Measurements from ENCODE around the gene ANKRD11. TPM values are rescaled to one million over a fixed set of nuclear protein-coding genes. Genes with fewer than 3 reads are reported as not detected.

Gene ANKRD11
- total RNA-seq, 4 donors from 2014 or later: 75.6 to 183 (median 108) TPM

DNA sequence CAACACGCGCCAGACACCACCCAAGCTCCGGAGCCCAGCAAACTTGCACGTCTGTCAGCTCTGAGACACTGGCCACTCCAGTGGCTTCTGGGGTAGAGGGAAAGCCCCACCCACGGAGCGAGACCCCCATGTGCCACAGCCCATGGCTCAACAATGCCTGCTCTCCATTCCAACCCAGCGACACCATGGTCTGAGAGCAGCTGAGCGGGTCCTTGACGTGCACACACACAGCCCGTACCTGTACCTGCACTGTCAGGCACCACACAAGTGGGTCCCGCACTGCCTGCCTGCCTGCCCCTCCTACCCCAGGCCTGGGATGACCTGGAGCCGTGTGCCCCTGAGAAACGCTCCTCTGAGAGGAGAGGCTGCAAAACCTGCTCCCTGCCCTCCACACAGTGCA is 195.9 kb downstream of the ANKRD11 start:
- DNase-seq (ENCODE audit: low spot score in 2 of 2): no peak
- TF ChIP-seq, protein P1, sequence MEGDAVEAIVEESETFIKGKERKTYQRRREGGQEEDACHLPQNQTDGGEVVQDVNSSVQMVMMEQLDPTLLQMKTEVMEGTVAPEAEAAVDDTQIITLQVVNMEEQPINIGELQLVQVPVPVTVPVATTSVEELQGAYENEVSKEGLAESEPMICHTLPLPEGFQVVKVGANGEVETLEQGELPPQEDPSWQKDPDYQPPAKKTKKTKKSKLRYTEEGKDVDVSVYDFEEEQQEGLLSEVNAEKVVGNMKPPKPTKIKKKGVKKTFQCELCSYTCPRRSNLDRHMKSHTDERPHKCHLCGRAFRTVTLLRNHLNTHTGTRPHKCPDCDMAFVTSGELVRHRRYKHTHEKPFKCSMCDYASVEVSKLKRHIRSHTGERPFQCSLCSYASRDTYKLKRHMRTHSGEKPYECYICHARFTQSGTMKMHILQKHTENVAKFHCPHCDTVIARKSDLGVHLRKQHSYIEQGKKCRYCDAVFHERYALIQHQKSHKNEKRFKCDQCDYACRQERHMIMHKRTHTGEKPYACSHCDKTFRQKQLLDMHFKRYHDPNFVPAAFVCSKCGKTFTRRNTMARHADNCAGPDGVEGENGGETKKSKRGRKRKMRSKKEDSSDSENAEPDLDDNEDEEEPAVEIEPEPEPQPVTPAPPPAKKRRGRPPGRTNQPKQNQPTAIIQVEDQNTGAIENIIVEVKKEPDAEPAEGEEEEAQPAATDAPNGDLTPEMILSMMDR (IDR thresholded peaks at IDR 0.05): no peak
- TF ChIP-seq POLR2A (IDR thresholded peaks at IDR 0.05): no peak
- intact Hi-C loops (cut with DNase I; ENCODE audit: low total_unique reads): no loop called here
- no peak overlapping the region for H3K4me3 ChIP-seq (ENCODE audit: low read depth, poor library complexity, severe bottlenecking)
- 72 to 80% methylated on average over 11 to 13 of the region's 13 CpGs for WGBS, 2 donors

DNA sequence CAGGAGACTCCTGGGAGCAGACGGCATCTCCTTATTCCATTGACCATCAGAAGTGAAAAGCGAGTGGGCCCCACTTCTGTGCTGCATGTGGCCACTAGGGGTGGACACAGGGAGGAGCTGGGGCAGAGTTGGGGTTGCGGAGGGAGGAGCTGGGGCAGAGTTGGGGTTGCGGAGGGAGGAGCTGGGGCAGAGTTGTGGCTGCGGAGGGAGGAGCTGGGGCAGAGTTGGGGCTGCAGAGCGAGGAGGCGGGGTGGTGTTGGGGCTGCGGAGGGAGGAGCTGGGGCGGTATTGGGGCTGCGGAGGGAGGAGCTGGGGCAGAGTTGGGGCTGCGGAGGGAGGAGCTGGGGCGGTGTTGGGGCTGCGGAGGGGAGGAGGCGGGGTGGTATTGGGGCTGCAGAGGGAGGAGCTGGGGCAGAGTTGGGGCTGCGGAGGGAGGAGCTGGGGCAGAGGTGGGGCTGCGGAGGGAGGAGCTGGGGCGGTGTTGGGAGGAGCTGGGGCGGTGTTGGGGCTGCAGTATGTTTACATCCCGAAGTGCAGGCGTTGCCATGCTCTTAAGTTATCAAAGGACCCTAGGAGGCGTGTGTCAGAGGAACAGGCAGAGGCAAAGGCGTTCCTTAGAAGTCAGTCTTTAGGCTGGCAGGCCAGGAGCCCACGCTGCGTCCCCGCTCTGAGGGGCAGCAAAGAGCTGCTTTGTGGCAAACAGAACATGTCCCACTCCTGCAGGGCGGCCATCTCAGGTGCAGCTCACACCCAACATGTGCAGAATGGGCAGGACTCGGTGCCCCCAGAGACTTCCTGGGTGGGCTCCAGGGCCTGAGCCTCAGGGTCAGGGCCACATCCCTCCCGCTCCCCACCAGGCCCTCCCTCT is 196.9 kb downstream of the ANKRD11 start:
- H3K4me3 ChIP-seq (ENCODE audit: low read depth, poor library complexity, severe bottlenecking): no peak overlapping the region
- DNase-seq (ENCODE audit: low spot score in 2 of 2): no peak
- WGBS, 2 donors: 83 to 88% methylated on average over 26 to 28 of the region's 28 CpGs
- TF ChIP-seq POLR2A (IDR thresholded peaks at IDR 0.05): no peak
- intact Hi-C loops (cut with DNase I; ENCODE audit: low total_unique reads): no loop called here

DNA sequence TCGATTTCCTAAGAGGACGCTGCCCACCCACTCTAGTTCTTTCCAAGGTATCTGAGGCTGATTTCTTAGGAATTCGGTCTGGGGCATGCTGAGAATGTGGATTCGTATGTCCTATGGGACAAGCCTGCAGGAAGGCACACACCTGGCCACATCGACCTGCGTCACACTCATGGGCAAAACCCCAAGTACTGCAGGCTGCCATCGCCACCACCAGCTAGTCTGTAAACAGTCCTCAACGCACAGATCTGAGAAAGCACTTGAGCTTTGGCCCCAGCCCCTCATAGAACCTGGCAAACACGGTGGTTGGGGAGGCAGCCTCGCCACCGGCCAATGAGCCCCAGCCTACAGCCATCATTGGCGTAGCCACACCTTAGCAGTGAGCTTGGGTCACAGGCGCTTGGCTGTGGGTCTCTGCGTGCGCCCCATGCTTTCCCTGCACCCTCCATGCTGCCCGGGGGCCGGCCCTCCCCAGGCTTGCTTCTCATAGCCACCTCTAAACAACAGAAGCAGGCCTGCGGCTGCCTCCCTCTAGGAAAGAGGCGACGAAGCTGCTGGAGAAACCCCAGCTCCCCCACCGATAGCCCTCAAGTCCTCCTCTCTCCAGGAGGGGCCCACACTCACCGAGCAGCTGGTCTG is 197.8 kb downstream of the ANKRD11 start:
- intact Hi-C loops (cut with DNase I; ENCODE audit: low total_unique reads): no loop called here
- H3K4me3 ChIP-seq (ENCODE audit: low read depth, poor library complexity, severe bottlenecking): no peak overlapping the region
- no peak for TF ChIP-seq POLR2A (IDR thresholded peaks at IDR 0.05)
- TF ChIP-seq, protein P1 (IDR thresholded peaks at IDR 0.05): no peak
- DNase-seq (ENCODE audit: low spot score in 2 of 2): no peak
- WGBS, 2 donors: 79 to 92% methylated on average over 21 to 22 of the region's 22 CpGs

DNA sequence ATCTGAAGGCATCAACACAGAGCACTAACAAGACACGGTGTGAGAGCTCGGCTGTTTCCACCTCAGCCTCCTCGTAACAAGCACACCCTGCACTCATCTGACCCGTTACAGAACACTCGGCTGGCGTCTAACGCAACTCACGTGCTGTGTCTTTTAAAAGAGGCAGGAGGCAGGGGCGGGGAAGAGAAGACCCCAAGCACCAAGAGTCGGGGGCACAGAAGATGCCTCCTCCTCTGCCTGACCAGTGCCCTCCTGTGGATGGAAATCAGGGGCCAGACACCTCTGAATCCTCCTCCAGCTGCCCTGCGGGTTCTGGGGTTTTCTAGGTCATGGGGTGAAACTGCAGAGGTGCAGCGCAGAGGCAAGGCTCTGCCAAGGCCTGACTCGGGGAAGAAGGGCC is 198.6 kb downstream of the ANKRD11 start:
- intact Hi-C loops (cut with DNase I; ENCODE audit: low total_unique reads): no loop called here
- TF ChIP-seq POLR2A (IDR thresholded peaks at IDR 0.05): no peak
- TF ChIP-seq, protein P1 (IDR thresholded peaks at IDR 0.05): no peak
- H3K4me3 ChIP-seq (ENCODE audit: low read depth, poor library complexity, severe bottlenecking): no peak overlapping the region
- no peak for DNase-seq (ENCODE audit: low spot score in 2 of 2)
- 75 to 84% methylated on average over 12 to 13 of the region's 13 CpGs for WGBS, 2 donors

DNA sequence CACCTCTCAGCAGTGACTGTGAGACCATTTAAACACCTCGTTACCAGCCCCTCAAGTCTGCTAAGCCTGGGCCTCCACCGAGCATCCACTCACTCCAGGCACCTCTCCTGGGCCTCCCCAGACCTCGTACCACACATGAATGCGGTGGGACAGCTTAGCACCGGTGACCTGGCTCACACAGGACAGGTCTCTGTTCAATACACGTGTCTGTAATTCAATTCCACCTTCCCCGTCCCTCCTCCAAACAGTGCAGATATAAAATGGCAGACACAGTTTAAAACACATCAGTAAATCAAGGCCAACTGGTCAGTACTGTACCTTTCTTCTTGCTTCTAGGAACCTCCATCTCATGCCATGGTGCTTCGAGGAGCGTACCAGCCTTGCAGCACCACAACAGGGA is 199.0 kb downstream of the ANKRD11 start:
- TF ChIP-seq, protein P1 (IDR thresholded peaks at IDR 0.05): no peak
- no peak for TF ChIP-seq POLR2A (IDR thresholded peaks at IDR 0.05)

DNA sequence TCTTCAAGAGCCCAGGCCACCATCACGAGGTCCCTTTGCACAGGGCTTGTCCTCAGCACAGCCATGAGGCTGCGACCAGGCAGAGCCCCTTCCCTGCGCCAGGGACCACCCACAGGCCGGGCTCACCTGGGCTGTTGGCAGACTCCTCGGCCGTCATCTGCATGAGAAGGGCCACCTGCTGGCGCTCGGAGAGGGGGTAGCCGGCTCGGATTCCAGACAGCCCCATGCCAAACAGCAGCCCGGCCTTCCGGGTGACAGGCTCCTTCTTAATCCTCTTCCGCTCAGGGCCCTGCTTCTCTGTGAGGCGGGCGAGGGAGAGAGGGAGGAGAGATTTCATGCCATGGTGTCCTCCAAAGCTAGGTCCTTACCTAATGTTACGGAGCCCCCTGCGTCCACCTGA is 199.5 kb downstream of the ANKRD11 start:
- WGBS, 2 donors: 85 to 86% methylated on average over 17 of the region's 17 CpGs
- intact Hi-C loops (cut with DNase I; ENCODE audit: low total_unique reads): no loop called here
- H3K4me3 ChIP-seq (ENCODE audit: low read depth, poor library complexity, severe bottlenecking): no peak overlapping the region
- TF ChIP-seq, protein P1 (IDR thresholded peaks at IDR 0.05): no peak
- TF ChIP-seq POLR2A (IDR thresholded peaks at IDR 0.05): no peak
- no peak for DNase-seq (ENCODE audit: low spot score in 2 of 2)

More for the DNA sequence above, 199.0 kb downstream of the ANKRD11 start:
- intact Hi-C loops (cut with DNase I; ENCODE audit: low total_unique reads): no loop called here
- H3K4me3 ChIP-seq (ENCODE audit: low read depth, poor library complexity, severe bottlenecking): no peak overlapping the region
- no peak for DNase-seq (ENCODE audit: low spot score in 2 of 2)
- 70 to 75% methylated on average over 9 of the region's 9 CpGs for WGBS, 2 donors
